Measurements from ENCODE around the gene MAP2.

DNA sequence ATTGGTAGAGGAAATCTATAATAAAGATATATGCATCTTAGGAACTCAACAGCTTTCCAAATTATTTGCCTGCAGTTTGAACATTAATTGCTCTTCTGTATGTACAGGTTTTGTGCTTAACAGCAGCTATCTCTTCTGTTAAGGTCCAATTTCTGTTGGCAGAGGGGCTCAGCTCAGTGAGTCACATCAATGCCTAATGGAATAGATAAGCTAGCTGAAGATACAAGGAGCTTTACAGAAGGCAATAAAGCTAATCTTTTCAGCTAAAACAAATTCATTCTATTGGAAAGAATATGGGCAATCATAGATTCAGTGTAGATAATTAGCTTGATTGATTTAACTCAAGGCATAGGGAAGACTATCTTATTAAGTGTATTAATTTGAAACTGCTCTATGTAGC, 289.4 kb downstream of the MAP2 start:
- TF ChIP-seq, protein P1, sequence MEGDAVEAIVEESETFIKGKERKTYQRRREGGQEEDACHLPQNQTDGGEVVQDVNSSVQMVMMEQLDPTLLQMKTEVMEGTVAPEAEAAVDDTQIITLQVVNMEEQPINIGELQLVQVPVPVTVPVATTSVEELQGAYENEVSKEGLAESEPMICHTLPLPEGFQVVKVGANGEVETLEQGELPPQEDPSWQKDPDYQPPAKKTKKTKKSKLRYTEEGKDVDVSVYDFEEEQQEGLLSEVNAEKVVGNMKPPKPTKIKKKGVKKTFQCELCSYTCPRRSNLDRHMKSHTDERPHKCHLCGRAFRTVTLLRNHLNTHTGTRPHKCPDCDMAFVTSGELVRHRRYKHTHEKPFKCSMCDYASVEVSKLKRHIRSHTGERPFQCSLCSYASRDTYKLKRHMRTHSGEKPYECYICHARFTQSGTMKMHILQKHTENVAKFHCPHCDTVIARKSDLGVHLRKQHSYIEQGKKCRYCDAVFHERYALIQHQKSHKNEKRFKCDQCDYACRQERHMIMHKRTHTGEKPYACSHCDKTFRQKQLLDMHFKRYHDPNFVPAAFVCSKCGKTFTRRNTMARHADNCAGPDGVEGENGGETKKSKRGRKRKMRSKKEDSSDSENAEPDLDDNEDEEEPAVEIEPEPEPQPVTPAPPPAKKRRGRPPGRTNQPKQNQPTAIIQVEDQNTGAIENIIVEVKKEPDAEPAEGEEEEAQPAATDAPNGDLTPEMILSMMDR (conservative IDR thresholded peaks at IDR 0.05): no peak
- no peak for TF ChIP-seq EZH2 (IDR thresholded peaks at IDR 0.05; ENCODE audit: low read depth)

Data from PC-9 (cell line).